ENCODE results near the gene MYO1A. TPM values are rescaled to one million over a fixed set of nuclear protein-coding genes. Genes with fewer than 3 reads are reported as not detected.

Gene MYO1A
- total RNA-seq, 3 donors from 2014 or later (not counting 1 experiment from before 2014, with no cell fraction given), result 1.1 TPM; not detected in 2

- 37% methylated on average over 11 of the region's 12 CpGs for WGBS (ENCODE audit: insufficient coverage)
- H3K27ac ChIP-seq (ENCODE audit: low read length), result peak overlapping the region; percentile 100
- Mint-ChIP-seq H3K4me3 (peak overlapping the region; percentile 96), H3K4me1 (peaks cover 23 to 37% of the 10 kb centered on the region in 2 donors), H3K27me3 (ENCODE audit: low read depth in 2 of 2) (no peaks in the 10 kb centered on the region), H3K36me3 (no peaks in the 10 kb centered on the region), H3K27ac (peak overlapping the region; percentile 92 to 95), H3K9me3 (no peaks in the 10 kb centered on the region)
- H3K4me3 ChIP-seq (ENCODE audit: low read length), result no peak overlapping the region
- H3K36me3 ChIP-seq (ENCODE audit: control insufficient read depth, insufficient read depth, low read length), result no peaks in the 10 kb centered on the region
- no peak for ATAC-seq
- no peaks in the 10 kb centered on the region for H3K27me3 ChIP-seq (ENCODE audit: control insufficient read depth, insufficient read depth, low read length)
- intact Hi-C loops (cut with micrococcal nuclease), result loop anchor here (2.0 kb wide), 1 partner anchor 27 kb away; no protein-coding TSS in a partner anchor
- no peaks in the 10 kb centered on the region for H3K9me3 ChIP-seq (ENCODE audit: control insufficient read depth, insufficient read depth, low read length)
- peaks cover 40% of the 10 kb centered on the region for H3K4me1 ChIP-seq (ENCODE audit: control insufficient read depth, insufficient read depth, low read length)
- DNase-seq, result peak in 1 of 2 donors; percentile 44
- no peak for TF ChIP-seq CTCF (IDR thresholded peaks at IDR 0.05)
Measured at GRCh38 chr12:57085999-57086492, 36.1 kb upstream of the MYO1A start.

GRCh38 chr12:57080855-57081254 lies 30.9 kb upstream of the MYO1A start:
- H3K27ac Mint-ChIP-seq, result no peak overlapping the region
- H3K27me3 Mint-ChIP-seq (ENCODE audit: low read depth in 2 of 2), result no peaks in the 10 kb centered on the region
- H3K4me3 Mint-ChIP-seq, result no peak overlapping the region
- no peak for TF ChIP-seq CTCF (IDR thresholded peaks at IDR 0.05)
- H3K4me1 Mint-ChIP-seq, result peaks cover 11 to 16% of the 10 kb centered on the region in 2 donors
- Histone ChIP-seq H3K9me3 (ENCODE audit: control insufficient read depth, insufficient read depth, low read length) (no peaks in the 10 kb centered on the region), H3K4me1 (ENCODE audit: control insufficient read depth, insufficient read depth, low read length) (peaks cover 14% of the 10 kb centered on the region), H3K36me3 (ENCODE audit: control insufficient read depth, insufficient read depth, low read length) (no peaks in the 10 kb centered on the region), H3K27me3 (ENCODE audit: control insufficient read depth, insufficient read depth, low read length) (no peaks in the 10 kb centered on the region), H3K4me3 (ENCODE audit: low read length) (no peak overlapping the region), H3K27ac (ENCODE audit: low read length) (no peak overlapping the region)
- 71% methylated on average over 1 of the region's 1 CpG for WGBS (ENCODE audit: insufficient coverage)
- intact Hi-C loops (cut with micrococcal nuclease), result no loop called here
- H3K36me3 Mint-ChIP-seq, result no peaks in the 10 kb centered on the region
- no peaks in the 10 kb centered on the region for H3K9me3 Mint-ChIP-seq
- ATAC-seq (no peak), DNase-seq (no peak)

GRCh38 chr12:57079821-57080220 lies 29.9 kb upstream of the MYO1A start:
- Histone ChIP-seq H3K36me3 (ENCODE audit: control insufficient read depth, insufficient read depth, low read length) (no peaks in the 10 kb centered on the region), H3K27me3 (ENCODE audit: control insufficient read depth, insufficient read depth, low read length) (no peaks in the 10 kb centered on the region), H3K27ac (ENCODE audit: low read length) (peak overlapping the region; percentile 80), H3K9me3 (ENCODE audit: control insufficient read depth, insufficient read depth, low read length) (no peaks in the 10 kb centered on the region), H3K4me3 (ENCODE audit: low read length) (no peak overlapping the region), H3K4me1 (ENCODE audit: control insufficient read depth, insufficient read depth, low read length) (peaks cover 12% of the 10 kb centered on the region)
- peak overlapping the region; percentile 97 to 99 for H3K27ac Mint-ChIP-seq
- WGBS (ENCODE audit: insufficient coverage), result 100% methylated on average over 1 of the region's 1 CpG
- H3K27me3 Mint-ChIP-seq (ENCODE audit: low read depth in 2 of 2), result no peaks in the 10 kb centered on the region
- no peak for DNase-seq
- intact Hi-C loops (cut with micrococcal nuclease), result loop anchor here (1.0 to 2.0 kb wide), 3 partner anchors 8 to 33 kb away; no protein-coding TSS in a partner anchor
- no peak for TF ChIP-seq CTCF (IDR thresholded peaks at IDR 0.05)
- peaks cover 11 to 13% of the 10 kb centered on the region in 2 donors for H3K4me1 Mint-ChIP-seq
- H3K36me3 Mint-ChIP-seq, result no peaks in the 10 kb centered on the region
- no peaks in the 10 kb centered on the region for H3K9me3 Mint-ChIP-seq
- peak overlapping the region; percentile 57 for H3K4me3 Mint-ChIP-seq
- no peak for ATAC-seq

Data from natural killer cell (primary cell).